HG03565 (cell line): ENCODE measurements around the gene VPS8.
A peak's percentile ranks its signal among the peaks of the same experiment; 100 is the strongest.

Experiments used
- ATAC-seq: cut with Tn5 transposase; IDR thresholded peaks from one replicate; pipeline ENCODE4 v1.9.1; 2021; ENCODE audit warnings: mild to moderate bottlenecking, moderate library complexity; ENCODE audit not compliant: unreplicated experiment

The VPS8 gene, protein sequence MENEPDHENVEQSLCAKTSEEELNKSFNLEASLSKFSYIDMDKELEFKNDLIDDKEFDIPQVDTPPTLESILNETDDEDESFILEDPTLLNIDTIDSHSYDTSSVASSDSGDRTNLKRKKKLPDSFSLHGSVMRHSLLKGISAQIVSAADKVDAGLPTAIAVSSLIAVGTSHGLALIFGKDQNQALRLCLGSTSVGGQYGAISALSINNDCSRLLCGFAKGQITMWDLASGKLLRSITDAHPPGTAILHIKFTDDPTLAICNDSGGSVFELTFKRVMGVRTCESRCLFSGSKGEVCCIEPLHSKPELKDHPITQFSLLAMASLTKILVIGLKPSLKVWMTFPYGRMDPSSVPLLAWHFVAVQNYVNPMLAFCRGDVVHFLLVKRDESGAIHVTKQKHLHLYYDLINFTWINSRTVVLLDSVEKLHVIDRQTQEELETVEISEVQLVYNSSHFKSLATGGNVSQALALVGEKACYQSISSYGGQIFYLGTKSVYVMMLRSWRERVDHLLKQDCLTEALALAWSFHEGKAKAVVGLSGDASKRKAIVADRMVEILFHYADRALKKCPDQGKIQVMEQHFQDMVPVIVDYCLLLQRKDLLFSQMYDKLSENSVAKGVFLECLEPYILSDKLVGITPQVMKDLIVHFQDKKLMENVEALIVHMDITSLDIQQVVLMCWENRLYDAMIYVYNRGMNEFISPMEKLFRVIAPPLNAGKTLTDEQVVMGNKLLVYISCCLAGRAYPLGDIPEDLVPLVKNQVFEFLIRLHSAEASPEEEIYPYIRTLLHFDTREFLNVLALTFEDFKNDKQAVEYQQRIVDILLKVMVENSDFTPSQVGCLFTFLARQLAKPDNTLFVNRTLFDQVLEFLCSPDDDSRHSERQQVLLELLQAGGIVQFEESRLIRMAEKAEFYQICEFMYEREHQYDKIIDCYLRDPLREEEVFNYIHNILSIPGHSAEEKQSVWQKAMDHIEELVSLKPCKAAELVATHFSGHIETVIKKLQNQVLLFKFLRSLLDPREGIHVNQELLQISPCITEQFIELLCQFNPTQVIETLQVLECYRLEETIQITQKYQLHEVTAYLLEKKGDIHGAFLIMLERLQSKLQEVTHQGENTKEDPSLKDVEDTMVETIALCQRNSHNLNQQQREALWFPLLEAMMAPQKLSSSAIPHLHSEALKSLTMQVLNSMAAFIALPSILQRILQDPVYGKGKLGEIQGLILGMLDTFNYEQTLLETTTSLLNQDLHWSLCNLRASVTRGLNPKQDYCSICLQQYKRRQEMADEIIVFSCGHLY (N-terminal part only)

DNA sequence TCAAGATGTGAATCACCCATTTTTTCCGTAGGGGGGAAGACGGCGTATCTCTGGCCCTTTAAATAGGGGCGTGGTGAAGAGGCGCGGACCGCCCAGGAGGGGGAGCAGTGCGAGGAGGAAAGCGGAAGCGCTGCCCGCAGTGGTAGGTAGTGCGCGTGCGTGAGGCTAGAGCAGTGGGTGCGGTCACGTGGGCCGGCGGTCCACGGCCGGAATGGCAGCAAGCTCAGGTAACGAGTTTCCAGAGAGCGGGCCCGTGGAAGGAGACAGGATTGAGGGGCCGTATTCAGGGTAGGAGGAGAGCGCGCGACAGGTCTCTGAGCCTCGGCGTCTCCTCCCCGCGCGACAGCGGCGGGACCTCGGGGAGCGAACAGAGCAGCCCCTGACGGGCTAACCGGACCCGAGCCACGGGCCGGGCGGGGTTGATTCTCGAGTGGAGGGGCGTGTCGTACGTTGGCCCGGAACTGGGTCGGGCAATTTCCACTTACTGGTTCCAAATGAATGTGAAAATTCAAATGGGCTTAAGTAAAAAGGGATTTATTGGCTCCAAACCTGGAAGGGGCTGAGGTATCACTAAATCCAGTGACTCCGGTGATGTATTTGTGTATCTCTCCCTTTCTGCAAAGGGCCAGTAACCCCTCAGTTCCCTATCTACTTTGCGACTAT lies at the start of gene VPS8:
Gene VPS8, plus strand, starts transcription at position 168 of the 663 bp plus-strand sequence. CDS start 12,467 bp downstream, outside the sequence.
- ATAC-seq, result peak; percentile 84

DNA sequence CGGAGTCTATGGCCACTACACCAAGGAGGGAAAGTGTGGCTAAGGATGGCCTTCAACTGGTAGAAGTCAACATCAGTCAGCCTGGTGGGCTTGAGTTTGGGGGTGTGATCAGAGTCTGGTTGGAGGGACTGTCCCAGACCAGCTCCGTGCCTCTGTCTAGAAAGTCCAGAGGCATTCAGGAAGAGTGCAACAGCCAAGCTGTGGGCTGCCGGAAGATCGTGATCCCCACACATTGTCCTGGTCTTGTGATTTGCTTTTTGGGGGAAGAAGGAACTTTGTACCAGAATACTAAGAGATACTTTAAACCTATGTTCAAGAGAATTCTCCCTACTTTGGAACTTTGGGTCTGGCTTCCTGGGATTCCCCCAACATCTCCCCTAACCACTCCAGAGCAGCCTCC lies 47.8 kb upstream of the VPS8 start:
- ATAC-seq, result no peak

DNA sequence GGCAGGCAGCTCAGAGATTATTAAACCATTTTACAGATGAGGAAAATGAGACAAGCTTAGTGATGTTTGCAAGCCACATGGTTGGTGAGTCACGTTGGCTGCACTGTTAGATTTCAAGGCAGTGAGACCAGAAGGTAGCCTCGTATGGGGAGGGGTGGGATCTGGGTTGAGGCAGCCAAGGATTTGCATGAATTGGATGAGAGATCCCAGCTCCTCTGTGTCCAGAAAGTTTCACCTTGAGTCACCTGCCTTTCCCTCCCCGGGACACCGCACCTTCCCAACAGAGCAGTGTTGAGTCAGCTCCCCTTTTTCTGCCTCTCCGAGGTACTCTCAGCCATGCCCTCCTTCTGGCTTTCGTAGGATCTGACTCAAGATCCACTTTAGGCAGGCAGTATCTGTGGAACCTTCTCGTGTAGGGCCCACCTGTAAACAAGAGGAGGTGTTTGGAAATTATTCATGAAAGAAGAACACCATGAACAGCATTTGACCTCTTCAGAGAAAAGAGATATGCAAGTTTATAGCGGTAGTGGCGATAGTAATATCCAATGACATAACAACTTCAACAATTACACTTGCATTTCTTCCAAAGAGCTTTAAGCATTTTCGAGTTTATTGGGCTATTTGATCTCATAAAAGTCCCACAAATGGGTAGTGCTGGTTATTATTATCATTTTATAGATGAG lies 46.8 kb upstream of the VPS8 start:
- no peak for ATAC-seq

DNA sequence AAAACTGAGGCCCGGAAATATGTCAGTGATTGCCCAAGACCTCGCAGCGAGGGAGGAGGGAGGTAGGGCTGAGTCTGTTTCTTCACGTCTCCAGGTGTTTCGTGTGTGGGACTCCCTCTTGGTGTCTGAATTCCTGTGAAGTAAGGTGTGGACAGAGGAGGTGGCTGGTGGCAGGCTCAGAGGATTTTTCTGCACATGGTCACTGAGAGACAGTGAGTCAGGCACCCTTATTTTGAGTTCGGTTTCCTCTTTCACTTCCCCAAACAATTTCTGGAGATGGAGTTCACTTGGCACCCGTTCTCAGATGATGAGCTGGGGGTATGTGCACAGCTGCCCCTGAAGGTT lies 46.3 kb upstream of the VPS8 start:
- ATAC-seq, result no peak

DNA sequence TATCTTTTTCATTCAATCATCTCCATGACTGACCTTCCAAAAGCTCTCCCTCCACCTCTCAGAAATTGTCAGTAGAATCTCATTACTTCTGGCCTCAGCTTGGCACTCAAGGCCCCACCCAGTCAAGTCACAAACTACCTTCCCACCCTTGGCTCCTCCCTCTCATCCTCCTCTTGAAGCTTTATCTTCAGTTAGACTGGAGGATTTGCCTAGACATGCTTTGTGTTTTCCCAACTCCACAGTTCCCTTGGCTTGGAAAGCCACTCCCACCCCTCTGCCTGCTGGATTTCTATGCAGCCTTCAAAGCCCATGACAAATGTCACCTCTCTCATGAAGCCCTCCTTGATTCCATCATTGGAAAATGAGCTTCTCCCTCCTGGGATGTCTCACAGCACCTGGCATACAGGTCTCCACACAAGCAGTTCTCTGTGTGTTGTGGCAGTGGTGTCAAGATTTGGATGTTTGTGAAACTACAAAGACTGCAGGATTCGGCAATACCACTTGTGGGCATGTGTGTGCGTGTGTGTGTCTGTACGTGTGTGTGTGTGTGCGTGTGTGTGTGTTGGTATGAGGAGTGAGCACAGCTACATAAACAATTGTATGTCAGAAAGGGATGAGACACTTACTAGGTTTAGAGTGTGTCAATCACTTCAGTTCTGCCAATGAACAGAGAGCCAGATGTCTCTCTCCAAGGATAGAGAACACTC lies 45.3 kb upstream of the VPS8 start:
- ATAC-seq, result no peak

DNA sequence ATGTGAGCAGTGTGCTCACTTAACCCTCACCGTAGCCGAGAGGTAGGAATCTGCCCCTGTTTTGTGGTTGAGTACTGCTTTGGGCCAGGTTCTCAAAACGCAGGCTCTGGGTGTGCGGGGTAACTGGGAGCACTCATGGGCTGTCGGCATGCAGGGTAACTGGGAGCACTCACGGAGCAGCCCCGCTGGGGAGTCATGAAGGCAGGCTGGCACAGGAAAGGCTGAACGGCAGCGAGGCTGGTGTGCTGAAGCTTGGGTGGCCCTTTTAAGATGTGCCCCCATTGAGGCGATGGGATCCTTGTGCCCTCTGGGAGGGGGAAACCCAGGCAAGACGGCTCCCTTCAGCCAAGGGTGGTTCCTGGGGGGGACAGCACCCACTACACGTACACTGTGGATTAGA lies 44.6 kb upstream of the VPS8 start:
- ATAC-seq, result no peak

DNA sequence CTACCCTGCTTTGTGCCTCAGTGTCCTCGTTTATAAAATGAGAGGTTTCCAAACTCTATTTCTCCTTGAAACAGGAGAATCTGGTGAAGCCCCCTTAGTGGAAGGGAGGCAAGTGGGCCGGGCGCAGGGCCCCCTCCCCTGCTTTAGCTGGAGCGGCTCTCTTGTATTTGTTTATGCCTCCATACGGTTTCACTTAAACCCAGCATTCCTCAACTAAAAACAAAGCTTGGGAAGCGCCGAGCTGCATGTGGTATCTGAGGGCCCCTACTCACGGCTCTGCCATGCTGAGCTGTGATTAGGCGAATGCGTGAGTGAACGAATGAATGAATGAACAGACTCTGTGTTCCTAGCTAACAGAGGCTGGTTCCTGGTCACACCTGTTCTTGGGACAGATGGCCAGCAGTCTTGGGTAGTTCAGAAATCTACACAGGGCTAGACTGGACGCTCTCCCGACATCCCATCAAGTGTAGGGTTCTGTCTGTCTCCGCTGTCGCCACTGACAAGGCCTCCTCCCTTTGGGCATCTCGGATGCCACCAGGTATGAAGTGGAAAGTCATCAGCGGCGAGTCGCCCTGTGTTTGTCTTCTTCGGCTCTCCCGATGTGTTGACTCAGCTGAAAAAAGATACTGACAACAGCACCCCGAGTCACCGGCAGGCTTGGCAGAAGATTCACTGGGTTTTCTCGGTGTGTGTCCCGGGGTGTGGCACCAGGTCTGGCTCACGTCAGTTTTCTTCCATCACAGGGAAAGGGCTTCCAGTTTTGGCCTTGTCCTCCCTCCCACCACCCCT lies 42.4 kb upstream of the VPS8 start:
- no peak for ATAC-seq

DNA sequence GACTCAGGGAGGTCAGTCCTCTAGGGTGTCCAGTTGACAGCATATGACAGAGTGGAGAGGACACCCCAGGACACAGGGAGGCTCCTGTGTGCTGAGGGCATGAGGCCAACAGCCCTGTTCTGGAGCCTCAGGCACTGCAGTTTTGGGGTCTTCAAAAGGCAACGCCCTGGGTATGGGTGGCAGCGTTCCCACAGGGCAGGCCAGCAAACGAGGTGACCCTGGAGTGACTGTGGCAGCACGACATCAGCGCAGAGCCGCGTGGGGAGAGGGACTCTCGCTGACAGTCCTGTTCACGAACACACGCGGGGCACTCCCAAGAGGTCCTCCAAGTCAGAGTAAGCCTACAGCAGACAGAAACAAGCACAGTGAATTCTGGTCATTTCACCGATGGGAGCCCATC lies 41.4 kb upstream of the VPS8 start:
- ATAC-seq, result no peak

DNA sequence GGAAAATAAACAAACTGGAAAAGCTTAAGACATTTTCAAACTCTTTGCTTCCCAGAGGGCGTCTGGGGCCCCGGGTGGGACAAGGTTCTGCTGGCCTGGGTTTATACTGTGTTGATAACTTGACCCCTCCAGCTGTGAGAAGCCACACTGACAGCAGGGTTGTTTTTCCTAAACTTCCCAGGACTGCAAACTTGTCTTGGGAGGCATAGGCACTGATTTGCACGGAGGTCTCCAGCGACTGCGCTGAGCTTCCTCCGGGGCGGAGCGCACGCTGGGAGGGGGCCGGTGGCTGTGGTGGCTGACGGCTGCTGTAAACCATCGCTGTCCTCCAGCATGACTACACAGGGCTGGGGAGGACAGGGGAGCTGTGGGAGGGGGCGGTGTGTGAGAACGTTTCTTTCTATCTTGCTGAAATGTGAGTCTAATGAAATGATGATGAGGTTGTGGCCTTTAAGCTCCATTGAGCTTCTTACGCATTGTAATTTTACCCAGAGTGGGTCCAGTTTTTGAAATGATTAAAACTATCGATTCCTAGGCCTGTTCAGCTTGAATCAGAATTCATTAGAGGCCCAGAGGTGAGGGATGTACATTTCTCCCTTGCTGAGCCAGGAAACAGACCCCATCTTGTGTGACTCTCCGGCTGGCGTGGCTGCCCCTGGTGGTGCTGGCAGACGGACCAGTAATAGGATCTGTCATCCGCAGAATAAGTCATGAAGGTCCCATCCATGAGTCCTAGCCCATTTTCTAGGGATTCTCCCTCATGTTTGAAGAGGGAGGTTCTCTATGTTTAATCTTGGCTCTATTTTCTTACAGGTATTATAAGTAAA lies 40.5 kb upstream of the VPS8 start:
- ATAC-seq, result no peak

DNA sequence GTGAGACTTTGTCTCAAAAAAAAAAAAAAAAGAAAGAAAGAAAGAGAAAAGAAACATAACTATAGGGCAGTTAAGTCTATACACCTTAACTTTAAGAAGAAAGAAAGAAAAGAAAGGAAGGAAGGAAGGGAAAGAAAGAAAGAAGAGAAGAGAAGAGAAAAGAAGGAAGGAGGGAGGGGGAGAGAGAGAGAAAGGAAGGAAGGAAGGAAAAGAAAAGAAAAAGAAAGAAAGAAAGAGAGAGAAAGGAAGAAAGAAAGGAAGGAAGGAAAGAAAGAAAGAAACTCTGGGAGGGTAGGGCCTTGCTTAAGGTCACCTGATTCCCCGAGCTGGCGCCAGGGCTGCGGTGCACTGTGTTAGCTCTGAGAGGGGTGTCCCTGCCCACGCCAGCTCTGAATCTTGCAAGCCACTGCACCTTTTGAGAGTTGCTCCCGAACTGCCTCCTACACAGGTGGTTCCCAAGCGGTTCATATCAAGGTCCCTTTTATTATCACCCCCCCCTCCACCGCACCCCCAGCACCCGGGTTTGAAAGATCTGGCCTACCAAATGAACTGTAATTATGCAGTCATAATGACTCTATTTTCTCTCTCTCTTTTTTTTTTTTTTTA lies 39.2 kb upstream of the VPS8 start:
- no peak for ATAC-seq

DNA sequence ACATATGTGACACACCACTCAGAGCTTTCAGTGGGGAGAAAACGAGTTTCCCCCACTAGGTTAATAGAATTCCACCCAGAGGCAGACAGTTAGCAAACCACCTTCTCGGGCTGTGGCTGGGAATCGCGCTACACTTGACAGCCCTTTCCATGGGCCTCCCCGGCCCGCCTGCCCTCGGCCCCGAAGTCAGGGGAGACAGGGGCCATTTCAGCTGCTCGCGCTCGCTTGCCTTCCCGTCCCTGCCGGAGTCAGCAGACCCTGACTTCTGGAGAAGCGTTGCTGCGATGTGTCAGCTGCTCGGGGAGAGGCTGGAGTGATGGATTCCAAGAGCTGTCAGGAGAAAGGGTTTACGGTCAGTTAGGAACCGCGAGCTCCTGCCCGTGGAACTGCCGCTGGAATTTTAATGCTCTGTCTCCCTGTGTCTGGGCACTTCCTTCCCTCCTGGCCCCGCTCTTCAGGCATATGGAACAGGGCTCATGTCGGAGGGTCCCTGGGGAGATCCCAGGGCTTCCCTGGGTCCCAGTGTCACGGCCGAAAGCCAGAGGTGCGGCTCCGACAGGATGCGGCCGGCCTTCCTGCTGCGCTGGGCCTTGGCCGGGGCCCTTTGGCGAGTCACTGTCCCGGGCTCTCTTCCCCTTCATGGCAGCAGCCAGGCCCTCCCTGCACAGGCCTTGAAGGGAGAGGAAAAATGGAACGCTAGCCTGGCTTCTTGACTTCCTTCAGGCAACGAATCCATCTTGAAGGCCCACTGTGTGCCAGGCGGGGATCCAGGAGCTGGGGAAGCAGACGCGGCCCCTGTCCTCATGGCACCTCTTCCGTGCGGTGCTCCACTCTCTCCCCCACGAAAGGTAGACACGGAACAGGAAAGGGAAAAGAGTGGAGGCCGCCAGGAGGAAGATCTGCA lies 38.4 kb upstream of the VPS8 start:
- ATAC-seq, result no peak

DNA sequence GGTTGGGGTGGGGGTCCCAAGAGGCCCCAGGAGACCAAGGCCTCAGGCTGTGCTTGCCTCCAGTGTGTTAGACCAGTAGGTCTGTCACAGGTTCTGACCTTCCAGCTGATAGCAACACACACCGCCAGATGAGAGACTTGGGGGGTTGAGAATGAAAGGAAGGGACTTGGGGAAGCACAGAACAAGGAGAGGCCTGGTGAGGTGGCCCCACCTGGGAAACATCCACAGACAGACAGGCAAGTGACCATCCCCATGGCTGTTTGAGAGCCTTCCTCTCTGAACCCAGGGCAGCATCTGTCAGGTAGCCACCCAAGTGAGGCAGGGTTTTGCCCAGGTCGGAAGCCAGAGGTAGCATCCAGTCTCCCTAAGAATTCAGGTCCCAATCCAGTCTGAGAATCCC lies 35.0 kb upstream of the VPS8 start:
- no peak for ATAC-seq

DNA sequence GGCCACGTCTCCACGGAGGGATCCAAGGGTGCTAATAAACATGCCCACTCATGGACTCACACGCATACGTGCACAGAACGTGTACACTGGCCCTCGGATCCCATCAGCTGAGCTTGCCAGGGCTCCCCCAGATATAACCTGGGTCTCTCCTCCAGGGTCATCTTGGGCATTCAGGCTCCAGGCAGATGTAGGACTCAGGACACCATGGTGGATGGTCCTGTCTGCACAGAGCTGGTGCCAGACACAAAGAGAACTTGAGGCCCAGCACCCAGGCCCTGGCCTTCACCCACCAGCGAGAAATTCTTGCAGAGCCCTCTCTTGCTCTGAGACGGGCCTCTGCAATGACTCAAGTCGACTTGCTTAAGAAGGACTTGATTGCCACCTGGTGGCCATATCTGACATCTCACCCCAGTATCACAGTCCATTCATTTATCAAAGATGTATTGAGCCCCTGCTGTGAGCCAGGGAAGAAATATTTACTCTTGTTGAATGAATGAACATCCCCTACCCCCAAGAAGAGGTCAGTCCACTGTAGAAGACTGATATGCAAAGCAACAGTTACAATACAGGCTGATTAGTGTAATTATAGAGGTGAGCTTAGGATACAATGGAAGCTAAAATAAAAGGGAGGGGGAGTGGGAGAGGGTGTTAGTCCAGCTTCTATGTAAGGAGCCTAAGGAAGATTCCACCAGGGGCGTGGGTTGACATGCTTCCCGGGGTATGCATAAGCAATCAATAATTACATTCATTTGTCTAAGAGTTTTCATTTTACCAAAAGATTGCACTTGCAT lies 34.2 kb upstream of the VPS8 start:
- peak; percentile 76 for ATAC-seq

DNA sequence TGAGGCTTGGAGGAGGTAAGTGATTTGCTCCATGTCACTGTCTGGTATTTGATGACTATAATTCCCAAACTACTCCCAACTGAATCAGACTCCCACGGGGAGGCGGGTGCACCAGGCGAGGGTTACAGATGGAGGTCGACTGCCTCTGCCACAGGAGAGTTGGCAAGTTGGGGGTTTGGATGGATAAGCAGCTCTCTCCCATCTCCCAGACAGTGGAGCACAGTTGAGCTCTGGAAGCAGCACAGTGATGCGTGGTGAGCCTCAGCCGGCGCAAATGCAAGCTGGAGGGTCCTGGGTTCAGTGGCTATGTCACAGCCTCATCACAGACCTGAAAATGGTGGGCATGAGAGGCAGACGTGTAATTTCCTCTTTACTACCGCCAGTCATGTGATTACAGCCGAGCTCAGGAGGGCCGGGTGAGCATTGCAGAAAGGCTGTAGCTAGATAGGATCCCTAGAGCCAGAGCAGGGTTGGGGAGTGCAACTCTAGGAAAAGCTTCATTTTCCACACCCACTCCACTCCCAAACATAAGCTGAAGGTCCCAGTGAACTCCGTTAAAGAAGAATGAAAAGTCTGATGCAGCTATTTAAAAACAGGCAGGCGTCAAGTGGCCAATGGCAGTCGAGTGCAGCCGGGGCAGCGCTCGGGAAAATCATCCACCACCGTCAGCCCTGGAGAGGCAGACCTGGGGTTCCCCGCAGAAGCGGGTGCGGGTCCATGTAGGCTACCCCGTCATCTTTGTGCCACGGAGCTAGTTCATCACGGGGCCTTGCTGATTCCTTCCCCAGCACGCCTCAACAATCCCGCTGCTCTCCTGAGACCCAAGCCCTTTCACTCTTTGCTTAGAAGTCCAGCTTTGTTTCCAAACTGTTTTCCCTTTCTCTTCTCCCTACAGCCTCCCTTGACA lies 33.3 kb upstream of the VPS8 start:
- ATAC-seq, result no peak
